Neural progenitor cell (in vitro differentiated cells): Measurements from ENCODE around the gene MS4A18. TPM values are rescaled to one million over a fixed set of nuclear protein-coding genes. Genes with fewer than 3 reads are reported as not detected.

Source experiments
- DNase-seq: peaks from one replicate; pipeline ENCODE4 v3.0.0-alpha.2; 2016; ENCODE audit warnings: low spot score
- H2AFZ ChIP-seq: fragments of 200-600 bp; sonication (generic); replicated peaks from 2 replicates; pipeline ENCODE4 v1.6.1; 2016; ENCODE audit warnings: antibody characterized with exemption
- H3F3A ChIP-seq: fragments of 200-600 bp; sonication (generic); 2 replicates; pipeline ENCODE4 v1.6.1; 2016; ENCODE audit warnings: antibody characterized with exemption, low read depth
- H3K27ac ChIP-seq: fragments of 200-600 bp; sonication (generic); 2 replicates; pipeline ENCODE4 v1.5.1; 2016; ENCODE audit warnings: mild to moderate bottlenecking
- H3K27me3 ChIP-seq: fragments of 200-600 bp; sonication (generic); 2 replicates; pipeline ENCODE4 v1.6.1; 2016; ENCODE audit warnings: mild to moderate bottlenecking, moderate library complexity
- H3K36me3 ChIP-seq: fragments of 200-600 bp; sonication (generic); 2 replicates; pipeline ENCODE4 v1.5.1; 2016
- H3K4me1 ChIP-seq: fragments of 200-600 bp; sonication (generic); 2 replicates; pipeline ENCODE4 v1.6.1; 2016; ENCODE audit warnings: mixed run types
- H3K4me2 ChIP-seq: fragments of 200-600 bp; sonication (generic); 2 replicates; pipeline ENCODE4 v1.6.1; 2016
- H3K4me3 ChIP-seq: fragments of 200-600 bp; sonication (generic); 2 replicates; pipeline ENCODE4 v1.5.1; 2016
- H3K79me2 ChIP-seq: fragments of 200-600 bp; sonication (generic); 2 replicates; pipeline ENCODE4 v1.6.1; 2016; ENCODE audit warnings: low read depth
- H3K9ac ChIP-seq: fragments of 200-600 bp; sonication (generic); 2 replicates; pipeline ENCODE4 v1.6.1; 2016
- H3K9me3 ChIP-seq: fragments of 200-600 bp; sonication (generic); 2 replicates; pipeline ENCODE4 v1.5.1; 2016; ENCODE audit warnings: low read depth
- H4K20me1 ChIP-seq: fragments of 200-600 bp; sonication (generic); 2 replicates; pipeline ENCODE4 v1.6.1; 2016; ENCODE audit warnings: low read depth
- H3K27ac Mint-ChIP-seq: 3 replicates; pipeline ENCODE4 v1.8.0; 2021; ENCODE audit warnings: mixed read lengths
- H3K27me3 Mint-ChIP-seq: 2 replicates; pipeline ENCODE4 v1.8.0; 2022; ENCODE audit warnings: low read depth, mild to moderate bottlenecking, inconsistent platforms, moderate library complexity, mixed read lengths; ENCODE audit not compliant: insufficient read depth
- H3K36me3 Mint-ChIP-seq: 3 replicates; pipeline ENCODE4 v1.8.0; 2021; ENCODE audit warnings: mixed read lengths
- H3K4me1 Mint-ChIP-seq: 3 replicates; pipeline ENCODE4 v1.8.0; 2021; ENCODE audit warnings: mixed read lengths
- H3K4me3 Mint-ChIP-seq: 3 replicates; pipeline ENCODE4 v1.8.0; 2021; ENCODE audit warnings: mild to moderate bottlenecking, moderate library complexity, mixed read lengths
- H3K9me3 Mint-ChIP-seq: 3 replicates; pipeline ENCODE4 v1.8.0; 2020; ENCODE audit warnings: mixed read lengths
- CTCF ChIP-seq: fragments of 200-600 bp; sonication (generic); IDR thresholded peaks from 2 replicates; pipeline ENCODE4 v1.5.1; 2017; ENCODE audit warnings: antibody characterized with exemption, mild to moderate bottlenecking
- EZH2 ChIP-seq: fragments of 200-600 bp; sonication (generic); IDR thresholded peaks from 2 replicates; pipeline ENCODE4 v1.6.1; 2017; ENCODE audit warnings: antibody characterized with exemption, mild to moderate bottlenecking, moderate library complexity
- EZH2phosphoT487 ChIP-seq: fragments of 200-600 bp; sonication (generic); IDR thresholded peaks from 2 replicates; pipeline ENCODE4 v1.6.1; 2017; ENCODE audit warnings: antibody characterized with exemption
- total RNA-seq: library from RNA; depleted of rRNA; stranded (reverse); fragments of >200 nt; gene quantifications from 2 replicates; pipeline ENCODE4 v1.2.3, GENCODE V29; 2015; ENCODE audit warnings: low replicate concordance

MS4A18 gene
- total RNA-seq, 1 donor from 2014 or later: not detected

- H3K27me3 ChIP-seq: peaks cover 12% of the 10 kb centered on the region
- Mint-ChIP-seq H3K27me3 (peaks cover 5% of the 10 kb centered on the region), H3K4me3 (no peak overlapping the region), H3K36me3 (no peaks in the 10 kb centered on the region), H3K9me3 (peaks cover 3% of the 10 kb centered on the region), H3K4me1 (peaks cover 10% of the 10 kb centered on the region), H3K27ac (no peak overlapping the region)
- H3K4me3 ChIP-seq: no peak overlapping the region
- no peak for TF ChIP-seq EZH2phosphoT487
- TF ChIP-seq EZH2: no peak
- TF ChIP-seq CTCF: no peak
- H2AFZ ChIP-seq: no peak overlapping the region
- no peak overlapping the region for H3K9ac ChIP-seq
- no peak overlapping the region for H3K4me2 ChIP-seq
- no peaks in the 10 kb centered on the region for H3K36me3 ChIP-seq
- no peaks in the 10 kb centered on the region for H3K79me2 ChIP-seq
- no peaks in the 10 kb centered on the region for H3F3A ChIP-seq
- H3K27ac ChIP-seq: no peak overlapping the region
- no peaks in the 10 kb centered on the region for H3K4me1 ChIP-seq
- no peaks in the 10 kb centered on the region for H4K20me1 ChIP-seq
- no peaks in the 10 kb centered on the region for H3K9me3 ChIP-seq
- DNase-seq: no peak
These were observed 46.6 kb downstream of the MS4A18 start for GRCh38 chr11:60771146-60771545.

GRCh38 chr11:60771879-60772525, 47.5 kb downstream of the MS4A18 start:
- H3K9me3 Mint-ChIP-seq: peaks cover 1% of the 10 kb centered on the region
- H3K9ac ChIP-seq: no peak overlapping the region
- H3K4me1 Mint-ChIP-seq: peaks cover 10% of the 10 kb centered on the region
- H3K9me3 ChIP-seq: no peaks in the 10 kb centered on the region
- H3K27ac ChIP-seq: no peak overlapping the region
- H3K36me3 Mint-ChIP-seq: no peaks in the 10 kb centered on the region
- peaks cover 5% of the 10 kb centered on the region for H3K27me3 Mint-ChIP-seq
- H3K4me2 ChIP-seq: no peak overlapping the region
- H3K4me1 ChIP-seq: no peaks in the 10 kb centered on the region
- H3K79me2 ChIP-seq: no peaks in the 10 kb centered on the region
- no peak overlapping the region for H3K4me3 ChIP-seq
- no peak overlapping the region for H3K4me3 Mint-ChIP-seq
- H2AFZ ChIP-seq: no peak overlapping the region
- no peak for DNase-seq
- peaks cover 10% of the 10 kb centered on the region for H3K27me3 ChIP-seq
- no peaks in the 10 kb centered on the region for H3F3A ChIP-seq
- no peak for TF ChIP-seq CTCF
- TF ChIP-seq EZH2: no peak
- no peak for TF ChIP-seq EZH2phosphoT487
- H3K36me3 ChIP-seq: no peaks in the 10 kb centered on the region
- no peaks in the 10 kb centered on the region for H4K20me1 ChIP-seq
- no peak overlapping the region for H3K27ac Mint-ChIP-seq

GRCh38 chr11:60772666-60773065, 48.1 kb downstream of the MS4A18 start:
- no peaks in the 10 kb centered on the region for H3K9me3 ChIP-seq
- no peaks in the 10 kb centered on the region for H3K36me3 ChIP-seq
- no peaks in the 10 kb centered on the region for H3K36me3 Mint-ChIP-seq
- no peaks in the 10 kb centered on the region for H3K79me2 ChIP-seq
- peak overlapping the region; percentile 37 for H3K27ac Mint-ChIP-seq
- H3K4me1 ChIP-seq: no peaks in the 10 kb centered on the region
- no peak overlapping the region for H3K4me3 Mint-ChIP-seq
- no peak overlapping the region for H3K9ac ChIP-seq
- no peaks in the 10 kb centered on the region for H3K9me3 Mint-ChIP-seq
- no peak overlapping the region for H3K27ac ChIP-seq
- H3F3A ChIP-seq: no peaks in the 10 kb centered on the region
- no peaks in the 10 kb centered on the region for H4K20me1 ChIP-seq
- H3K4me1 Mint-ChIP-seq: peaks cover 10% of the 10 kb centered on the region
- DNase-seq: no peak
- H3K27me3 ChIP-seq: peaks cover 5% of the 10 kb centered on the region
- H2AFZ ChIP-seq: no peak overlapping the region
- H3K4me2 ChIP-seq: no peak overlapping the region
- H3K27me3 Mint-ChIP-seq: peaks cover 5% of the 10 kb centered on the region
- no peak for TF ChIP-seq CTCF
- TF ChIP-seq EZH2: no peak
- no peak for TF ChIP-seq EZH2phosphoT487
- no peak overlapping the region for H3K4me3 ChIP-seq
